Sigmoid colon (tissue), 4 donors: ENCODE measurements around the gene LMBR1L.

Source experiments
- CTCF ChIP-seq, 4 experiments: fragments of 450-650 bp in 3 of 4; fragments of 200-600 bp in 1 of 4; IDR thresholded peaks; one replicate each; pipeline ENCODE4 v1.5.1; 2016 to 2019; ENCODE audit warnings: antibody characterized with exemption in 4 of 4, mild to moderate bottlenecking in 3 of 4, moderate library complexity in 2 of 4
- EP300 ChIP-seq, 4 donors: sonication (generic); formaldehyde crosslinking; IDR thresholded peaks; one replicate each; pipeline ENCODE4 v1.6.1; 2017; ENCODE audit warnings: antibody characterized with exemption in 4 of 4
- POLR2A ChIP-seq, 2 donors: fragments of 450-650 bp; IDR thresholded peaks; one replicate each; pipeline ENCODE4 v1.6.1; 2016; ENCODE audit warnings: antibody characterized with exemption in 2 of 2, mild to moderate bottlenecking in 2 of 2, moderate library complexity in 2 of 2

- TF ChIP-seq POLR2A (IDR thresholded peaks at IDR 0.05) (no peak), EP300 (IDR thresholded peaks at IDR 0.05) (no peak), CTCF (IDR thresholded peaks at IDR 0.05) (no peak)
Measured at GRCh38 chr12:49070971-49071370, 39.7 kb downstream of the LMBR1L start.
